IPS DF 6.9 (cell line): ENCODE measurements around the gene EMC9.
"Not testable (repeated sequence)": the region's sequence is repeated elsewhere in the genome, so short reads cannot be mapped to it uniquely, and the experiment has no call there.

Experiments used
- DNase-seq: peaks from one replicate; pipeline ENCODE4 v3.0.0-alpha.2; 2013; ENCODE audit warnings: low read depth, low spot score
- H3K27ac ChIP-seq: one replicate; pipeline ENCODE4 v1.5.1; 2013; ENCODE audit warnings: low read length, control low read depth
- H3K27me3 ChIP-seq: 2 replicates; pipeline ENCODE4 v1.6.1; 2013; ENCODE audit warnings: mild to moderate bottlenecking, low read length; ENCODE audit not compliant: control insufficient read depth, insufficient read depth
- H3K36me3 ChIP-seq: 2 replicates; pipeline ENCODE4 v1.6.1; 2013; ENCODE audit warnings: low read length; ENCODE audit not compliant: control insufficient read depth, insufficient read depth
- H3K4me1 ChIP-seq: 2 replicates; pipeline ENCODE4 v1.6.1; 2013; ENCODE audit warnings: low read length; ENCODE audit not compliant: control insufficient read depth, insufficient read depth
- H3K4me3 ChIP-seq: 2 replicates; pipeline ENCODE4 v1.5.1; 2013; ENCODE audit warnings: mild to moderate bottlenecking, low read length
- H3K9me3 ChIP-seq: 2 replicates; pipeline ENCODE4 v1.6.1; 2013; ENCODE audit warnings: low read length, inconsistent platforms; ENCODE audit not compliant: control insufficient read depth, insufficient read depth
- WGBS: extraction: QIAGEN DNeasy Blood & Tissue Kit; methylation state at CpG from one replicate; pipeline ENCODE4 v1.1.7; 2013; ENCODE audit warnings: mixed read lengths, missing lambda C conversion rate; ENCODE audit not compliant: insufficient read length, insufficient coverage; 5-methylcytosine and 5-hydroxymethylcytosine counted together

Gene EMC9

DNA sequence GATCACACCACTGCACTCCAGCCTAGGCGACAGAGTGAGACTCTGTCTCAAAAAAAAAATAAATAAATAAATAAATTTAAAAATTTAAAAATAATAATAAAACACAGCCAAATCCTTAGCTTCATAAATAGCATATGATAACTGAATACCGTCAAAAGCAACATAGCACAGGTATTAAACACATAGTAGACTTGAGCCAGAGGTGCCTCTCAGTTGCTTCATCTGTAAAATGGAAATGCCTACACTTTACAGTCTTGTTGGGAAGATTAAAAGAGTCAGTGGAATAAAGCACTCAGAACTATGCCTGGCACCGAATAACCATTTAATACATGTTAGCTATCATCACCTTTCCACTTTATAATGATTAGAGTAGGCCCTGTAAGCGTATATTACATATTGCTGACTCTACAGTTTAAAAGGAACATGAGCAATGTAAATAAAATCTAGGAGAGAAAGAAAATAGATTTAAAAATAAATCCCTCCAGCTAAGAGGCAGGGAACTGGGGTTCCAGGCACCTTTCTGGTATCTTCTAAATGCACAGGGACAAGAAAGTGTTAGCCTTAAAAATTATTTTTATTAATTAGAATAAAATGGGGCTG lies 34.6 kb downstream of the EMC9 start:
- no peaks in the 10 kb centered on the region; the same call in 1 of the 2 replicates for H3K9me3 ChIP-seq
- H3K36me3 ChIP-seq: peaks cover 9% of the 10 kb centered on the region
- no peak overlapping the region for H3K27ac ChIP-seq
- H3K4me3 ChIP-seq: no peak overlapping the region
- H3K4me1 ChIP-seq: no peaks in the 10 kb centered on the region
- H3K27me3 ChIP-seq: no peaks in the 10 kb centered on the region
- DNase-seq: no peak
- no CpG with 5 or more reads among the region's 4 CpGs for WGBS

DNA sequence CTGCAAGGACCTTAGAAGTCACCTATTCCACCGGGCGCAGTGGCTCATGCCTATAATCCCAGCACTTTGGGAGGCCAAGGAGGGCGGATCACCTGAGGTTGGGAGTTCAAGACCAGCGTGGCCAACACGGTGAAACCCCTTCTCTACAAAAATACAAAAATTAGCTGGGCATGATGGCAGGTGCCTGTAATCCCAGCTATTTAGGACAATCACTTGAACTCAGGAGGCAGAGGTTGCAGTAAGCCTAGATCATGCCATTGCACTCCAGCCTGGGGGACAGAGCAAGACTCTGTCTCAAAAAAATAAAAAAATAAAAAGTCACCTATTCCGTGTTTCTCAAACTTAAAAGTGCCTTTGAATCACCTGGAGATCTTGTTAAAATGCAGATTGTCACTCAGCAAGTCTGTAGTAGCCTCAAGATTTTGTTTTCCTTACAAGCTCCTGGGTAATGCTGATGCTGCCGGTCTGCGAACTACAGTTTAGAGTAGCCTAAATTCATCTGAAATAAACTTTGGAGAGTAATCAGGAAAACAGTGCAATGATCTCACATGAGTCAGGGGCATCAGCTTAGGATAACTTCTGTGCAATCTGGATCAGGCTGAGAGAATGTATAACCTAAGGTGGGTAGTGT lies 35.7 kb downstream of the EMC9 start:
- not testable (repeated sequence) for H3K4me3 ChIP-seq, H3K27me3 ChIP-seq, H3K9me3 ChIP-seq, H3K4me1 ChIP-seq, H3K27ac ChIP-seq, DNase-seq
- WGBS: no CpG with 5 or more reads among the region's 8 CpGs
- H3K36me3 ChIP-seq: peaks cover 11% of the 10 kb centered on the region

DNA sequence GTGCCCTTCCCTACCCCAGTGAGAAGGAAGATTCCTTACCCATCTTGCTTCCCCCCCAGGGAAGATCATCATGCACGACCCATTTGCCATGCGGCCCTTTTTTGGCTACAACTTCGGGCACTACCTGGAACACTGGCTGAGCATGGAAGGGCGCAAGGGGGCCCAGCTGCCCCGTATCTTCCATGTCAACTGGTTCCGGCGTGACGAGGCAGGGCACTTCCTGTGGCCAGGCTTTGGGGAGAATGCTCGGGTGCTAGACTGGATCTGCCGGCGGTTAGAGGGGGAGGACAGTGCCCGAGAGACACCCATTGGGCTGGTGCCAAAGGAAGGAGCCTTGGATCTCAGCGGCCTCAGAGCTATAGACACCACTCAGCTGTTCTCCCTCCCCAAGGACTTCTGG lies 37.9 kb downstream of the EMC9 start:
- WGBS: no CpG with 5 or more reads among the region's 13 CpGs
- no peak overlapping the region for H3K27ac ChIP-seq
- H3K4me1 ChIP-seq: no peaks in the 10 kb centered on the region
- no peaks in the 10 kb centered on the region; the same call in 1 of the 2 replicates for H3K9me3 ChIP-seq
- peaks cover 22% of the 10 kb centered on the region for H3K36me3 ChIP-seq
- DNase-seq: no peak
- H3K4me3 ChIP-seq: no peak overlapping the region
- H3K27me3 ChIP-seq: no peaks in the 10 kb centered on the region

DNA sequence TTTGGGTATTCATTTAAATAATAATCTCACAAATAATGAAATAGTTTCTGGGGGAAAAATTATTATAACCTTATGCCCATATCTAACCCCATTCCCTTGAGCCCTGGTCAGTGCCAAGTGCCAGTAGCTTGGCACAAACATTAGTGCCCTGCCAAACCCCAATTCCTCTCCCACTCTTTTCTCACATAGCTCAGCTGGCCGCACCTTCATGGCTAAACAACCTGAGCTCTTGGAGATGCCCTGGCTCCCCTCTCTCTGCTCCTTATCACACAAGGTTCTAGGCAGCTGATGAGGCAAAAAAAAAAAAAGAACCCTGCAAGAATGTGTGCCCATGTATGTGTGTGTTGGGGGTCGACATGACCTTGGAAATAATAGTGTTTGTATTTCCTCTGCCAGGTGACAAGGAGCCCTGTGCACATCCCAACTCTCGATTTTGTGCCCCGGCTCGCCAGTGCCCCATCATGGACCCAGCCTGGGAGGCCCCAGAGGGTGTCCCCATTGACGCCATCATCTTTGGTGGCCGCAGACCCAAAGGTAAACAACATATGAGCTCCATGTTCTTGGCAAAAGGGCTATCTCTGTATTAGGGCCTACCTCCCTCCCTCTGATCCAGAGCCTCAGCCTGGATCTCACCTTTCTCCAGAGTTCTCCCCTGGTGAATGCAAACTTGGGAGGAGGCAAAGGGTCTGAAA lies 38.9 kb downstream of the EMC9 start:
- WGBS: no CpG with 5 or more reads among the region's 7 CpGs
- no peak overlapping the region for H3K27ac ChIP-seq
- H3K4me3 ChIP-seq: no peak overlapping the region

DNA sequence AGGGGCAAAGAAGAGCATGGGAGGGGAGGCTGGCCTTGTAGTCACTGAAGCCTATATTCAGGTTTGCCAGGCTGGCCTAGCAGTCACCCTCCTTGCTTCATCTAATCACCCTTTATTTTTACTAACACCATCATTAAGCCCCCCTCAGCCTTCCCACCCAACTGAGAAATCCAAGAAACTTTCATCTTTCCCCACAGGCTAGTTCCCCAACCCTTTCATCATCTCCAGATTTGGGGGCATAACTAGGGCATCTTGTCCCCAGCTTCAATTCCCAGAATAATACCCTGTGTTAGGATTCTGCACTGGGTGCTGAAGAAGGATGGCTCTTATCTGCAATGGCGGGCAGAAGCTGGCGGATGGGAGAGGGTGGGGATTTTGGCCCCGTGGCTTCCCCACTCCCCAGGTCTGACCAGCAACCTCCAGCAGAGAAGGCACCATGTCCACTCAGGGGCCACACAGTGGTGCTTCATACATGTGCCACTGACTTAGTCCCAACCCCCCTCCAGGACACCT lies 40.4 kb downstream of the EMC9 start:
- H3K27me3 ChIP-seq: no peaks in the 10 kb centered on the region
- peaks cover 27% of the 10 kb centered on the region for H3K36me3 ChIP-seq
- H3K4me3 ChIP-seq: no peak overlapping the region
- no peaks in the 10 kb centered on the region; the same call in 1 of the 2 replicates for H3K9me3 ChIP-seq
- H3K4me1 ChIP-seq: no peaks in the 10 kb centered on the region
- no CpG with 5 or more reads among the region's 3 CpGs for WGBS
- DNase-seq: no peak
- H3K27ac ChIP-seq: no peak overlapping the region

More for the DNA sequence above, 38.9 kb downstream of the EMC9 start:
- Histone ChIP-seq H3K27me3 (no peaks in the 10 kb centered on the region), H3K4me1 (no peaks in the 10 kb centered on the region), H3K9me3 (no peaks in the 10 kb centered on the region; the same call in 1 of the 2 replicates), H3K36me3 (peaks cover 27% of the 10 kb centered on the region)
- DNase-seq: no peak

DNA sequence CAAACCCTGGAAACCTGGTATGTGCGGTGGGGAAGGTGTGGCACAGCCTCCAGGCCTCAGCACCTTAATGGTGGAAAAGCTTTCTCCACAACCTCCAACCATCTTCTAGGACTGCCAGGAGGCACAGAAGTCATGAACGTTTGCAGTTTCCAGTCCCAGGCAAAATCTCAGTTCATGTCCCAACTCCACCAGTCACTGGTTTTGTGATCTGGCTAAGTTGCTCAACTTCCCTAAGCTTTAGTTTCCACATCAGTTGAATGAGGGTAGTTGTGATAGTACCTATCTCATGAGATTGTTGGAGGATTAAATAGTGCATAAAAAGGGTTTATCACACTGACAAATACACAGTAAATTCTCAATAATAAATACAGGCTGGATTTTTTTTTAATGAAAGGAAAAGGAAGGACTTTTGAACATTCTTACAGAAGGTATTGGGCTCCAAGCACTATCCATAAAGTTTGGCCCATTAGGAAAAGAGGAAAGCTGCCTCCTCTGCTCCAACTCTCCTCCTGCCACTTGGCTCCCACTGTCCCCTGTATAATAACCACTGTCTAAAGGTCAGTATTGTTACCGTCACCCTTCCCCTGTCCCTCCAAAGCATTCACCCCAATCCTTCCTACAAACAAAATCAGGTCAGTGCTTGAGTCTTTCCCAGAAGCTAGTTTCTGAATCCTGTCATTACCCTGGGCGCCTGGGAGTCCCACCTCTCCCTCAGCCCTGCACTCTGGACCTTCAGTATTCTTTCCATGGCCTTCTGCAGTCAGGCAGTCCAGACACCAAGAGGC lies 41.0 kb downstream of the EMC9 start:
- WGBS: no CpG with 5 or more reads among the region's 4 CpGs
- Histone ChIP-seq H3K4me1 (0 out of 2 replicates have a peak, but pooled peaks cover 3% of the 10 kb centered on the region), H3K9me3 (no peaks in the 10 kb centered on the region; the same call in 1 of the 2 replicates), H3K27me3 (no peaks in the 10 kb centered on the region), H3K27ac (no peak overlapping the region), H3K36me3 (peaks cover 27% of the 10 kb centered on the region), H3K4me3 (no peak overlapping the region)
- DNase-seq: no peak

DNA sequence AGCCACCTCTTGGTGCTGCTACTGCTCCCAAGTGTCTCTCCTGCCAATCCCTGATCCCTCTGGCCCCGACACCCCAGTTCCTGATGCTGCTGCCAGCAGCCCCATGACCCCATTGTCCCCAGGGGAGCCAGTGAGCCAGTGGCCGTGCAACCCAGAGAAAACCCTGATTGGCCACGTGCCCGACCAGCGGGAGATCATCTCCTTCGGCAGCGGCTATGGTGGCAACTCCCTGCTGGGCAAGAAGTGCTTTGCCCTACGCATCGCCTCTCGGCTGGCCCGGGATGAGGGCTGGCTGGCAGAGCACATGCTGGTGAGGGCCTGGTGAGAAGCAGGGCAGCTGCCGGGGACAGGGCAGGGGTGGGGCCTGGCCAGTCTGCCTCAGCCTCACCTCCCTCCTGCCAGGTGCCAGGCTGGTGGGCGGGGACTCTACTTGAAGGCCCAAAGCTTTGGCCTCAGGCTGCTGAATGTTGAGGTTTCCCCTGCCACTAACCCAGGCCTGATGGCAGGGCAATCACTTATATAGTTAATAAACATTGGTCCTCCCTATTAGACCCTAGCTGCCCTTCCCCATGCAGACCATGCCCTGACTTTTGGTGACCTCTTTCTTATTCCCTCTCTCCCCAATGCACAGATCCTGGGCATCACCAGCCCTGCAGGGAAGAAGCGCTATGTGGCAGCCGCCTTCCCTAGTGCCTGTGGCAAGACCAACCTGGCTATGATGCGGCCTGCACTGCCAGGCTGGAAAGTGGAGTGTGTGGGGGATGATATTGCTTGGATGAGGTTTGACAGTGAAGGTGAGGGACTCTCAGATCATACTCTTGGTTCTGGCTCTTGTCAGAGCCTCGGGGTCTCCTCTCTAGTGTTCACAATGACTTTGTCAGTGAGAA lies 42.2 kb downstream of the EMC9 start:
- Histone ChIP-seq H3K27ac (no peak overlapping the region), H3K36me3 (peaks cover 27% of the 10 kb centered on the region), H3K4me3 (no peak overlapping the region), H3K4me1 (0 out of 2 replicates have a peak, but pooled peaks cover 3% of the 10 kb centered on the region), H3K27me3 (no peaks in the 10 kb centered on the region), H3K9me3 (no peaks in the 10 kb centered on the region)
- WGBS: no CpG with 5 or more reads among the region's 17 CpGs
- DNase-seq: no peak

DNA sequence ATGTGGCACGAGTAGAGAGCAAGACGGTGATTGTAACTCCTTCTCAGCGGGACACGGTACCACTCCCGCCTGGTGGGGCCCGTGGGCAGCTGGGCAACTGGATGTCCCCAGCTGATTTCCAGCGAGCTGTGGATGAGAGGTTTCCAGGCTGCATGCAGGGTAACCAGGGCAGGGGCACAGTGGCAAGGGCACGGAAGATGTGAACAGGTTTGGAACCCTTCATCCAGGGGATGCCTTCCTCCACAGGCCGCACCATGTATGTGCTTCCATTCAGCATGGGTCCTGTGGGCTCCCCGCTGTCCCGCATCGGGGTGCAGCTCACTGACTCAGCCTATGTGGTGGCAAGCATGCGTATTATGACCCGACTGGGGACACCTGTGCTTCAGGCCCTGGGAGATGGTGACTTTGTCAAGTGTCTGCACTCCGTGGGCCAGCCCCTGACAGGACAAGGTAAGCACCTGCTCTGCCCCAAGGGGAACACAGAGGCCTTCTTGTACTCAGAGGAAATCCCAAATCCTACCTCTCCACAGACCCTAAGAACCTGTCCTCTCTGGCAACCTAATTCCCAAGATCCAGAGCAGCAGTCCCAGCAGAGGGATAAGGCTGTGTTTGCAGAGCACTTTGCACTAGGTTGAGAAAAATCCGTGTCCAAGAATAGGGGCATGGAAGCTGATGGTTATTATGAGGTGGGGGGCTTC lies 43.0 kb downstream of the EMC9 start:
- WGBS: no CpG with 5 or more reads among the region's 16 CpGs
- H3K9me3 ChIP-seq: no peaks in the 10 kb centered on the region
- no peak overlapping the region for H3K4me3 ChIP-seq
- H3K36me3 ChIP-seq: peaks cover 22% of the 10 kb centered on the region
- peaks cover 6% of the 10 kb centered on the region; the same call in 1 of the 2 replicates for H3K4me1 ChIP-seq
- no peaks in the 10 kb centered on the region for H3K27me3 ChIP-seq
- no peak overlapping the region for H3K27ac ChIP-seq
- no peak for DNase-seq

DNA sequence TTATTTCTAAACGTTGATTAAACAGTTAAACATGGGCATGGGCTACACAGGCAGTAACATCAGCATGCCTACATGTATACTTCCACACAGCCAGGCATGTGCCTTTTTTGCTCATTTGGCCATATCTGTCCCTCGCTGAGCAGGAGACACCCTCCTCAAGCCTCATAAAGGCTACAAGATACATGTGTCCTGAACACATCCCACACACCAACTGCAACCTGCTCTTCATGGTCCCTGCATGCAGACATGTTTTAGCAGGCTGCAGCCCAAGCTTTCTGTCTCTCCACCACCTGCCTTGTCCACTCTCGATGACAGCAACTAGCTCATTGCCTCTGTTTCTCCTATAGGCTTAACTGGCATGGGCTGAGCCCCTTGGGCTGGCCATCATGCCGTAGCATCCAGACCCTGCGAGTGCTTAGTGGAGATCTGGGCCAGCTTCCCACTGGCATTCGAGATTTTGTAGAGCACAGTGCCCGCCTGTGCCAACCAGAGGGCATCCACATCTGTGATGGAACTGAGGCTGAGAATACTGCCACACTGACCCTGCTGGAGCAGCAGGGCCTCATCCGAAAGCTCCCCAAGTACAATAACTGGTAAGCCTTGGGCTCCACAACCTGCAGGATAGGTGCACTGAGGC lies 44.7 kb downstream of the EMC9 start:
- Histone ChIP-seq H3K4me1 (peaks cover 6% of the 10 kb centered on the region; the same call in 1 of the 2 replicates), H3K36me3 (peaks cover 18% of the 10 kb centered on the region)
- no CpG with 5 or more reads among the region's 8 CpGs for WGBS

More for the DNA sequence above, 44.7 kb downstream of the EMC9 start:
- Histone ChIP-seq H3K27ac (no peak overlapping the region), H3K9me3 (no peaks in the 10 kb centered on the region), H3K4me3 (no peak overlapping the region), H3K27me3 (no peaks in the 10 kb centered on the region)
- DNase-seq: no peak
